Inferior parietal cortex (tissue), 1 donor: ENCODE data around the gene XXYLT1.
"Not testable (repeated sequence)": the region's sequence is repeated elsewhere in the genome, so short reads cannot be mapped to it uniquely, and the experiment has no call there.

Experiments
- DNase-seq: peaks from one replicate; pipeline ENCODE4 v3.0.0-alpha.2; 2016; ENCODE audit errors: extremely low spot score

The XXYLT1 gene

DNA sequence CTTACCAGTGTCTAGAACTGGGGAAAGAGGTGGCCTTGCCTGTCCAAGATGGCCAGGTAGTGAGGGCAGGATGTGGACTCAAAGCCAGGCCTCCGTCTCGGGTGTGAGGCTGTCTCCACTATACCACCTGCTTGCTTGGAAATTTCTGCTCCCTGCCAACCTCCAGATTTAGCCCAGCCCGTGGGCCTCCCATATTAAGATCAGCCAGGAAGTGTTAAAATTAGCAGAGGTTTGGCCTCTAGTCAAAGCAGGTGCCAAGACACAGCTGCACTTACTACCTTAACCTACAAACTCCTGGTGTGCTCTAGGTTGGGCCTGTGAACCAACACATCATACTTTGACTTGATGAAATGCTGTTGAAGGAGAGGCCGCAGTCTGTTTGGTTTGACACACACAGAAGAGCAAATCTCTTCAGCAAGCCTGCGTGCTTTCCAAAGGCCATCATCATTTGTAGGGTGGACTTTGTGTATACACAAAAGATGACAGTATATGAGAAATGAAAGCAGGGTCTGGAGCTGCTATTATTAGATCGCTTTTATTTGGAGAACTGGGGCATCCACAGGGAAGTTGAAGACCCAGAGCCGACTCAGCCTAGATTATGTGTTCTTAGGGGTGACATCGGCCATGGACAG is 206.5 kb downstream of the XXYLT1 start:
- DNase-seq, result no peak

DNA sequence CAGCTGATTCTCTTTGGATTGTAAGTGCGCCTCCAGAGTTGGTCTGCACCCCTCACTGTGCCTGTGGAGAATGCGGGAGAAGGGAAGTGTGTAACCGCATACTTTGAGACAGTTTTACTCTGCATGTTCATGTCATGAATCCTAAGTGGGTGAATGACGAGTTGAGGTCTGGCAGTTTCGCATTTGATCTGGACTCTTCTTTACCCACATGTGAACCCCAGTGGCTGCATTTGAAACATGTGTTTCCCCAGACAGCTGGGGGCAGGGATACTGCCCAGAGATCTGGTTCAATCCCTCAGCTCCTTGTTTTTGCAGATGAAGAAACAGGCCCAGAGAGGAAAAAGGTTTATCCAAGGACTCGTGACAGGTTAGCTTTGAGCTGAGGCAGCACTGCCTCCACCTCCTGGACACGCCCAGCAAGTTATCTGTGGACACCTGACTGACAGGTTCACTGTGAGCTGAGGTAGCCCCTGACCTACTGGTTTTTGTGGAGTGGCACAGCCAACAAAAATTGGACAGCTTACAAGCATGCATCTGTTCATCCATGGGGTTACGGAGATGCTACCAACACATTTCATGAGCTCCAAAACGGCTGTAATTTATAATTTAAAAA is 207.3 kb downstream of the XXYLT1 start:
- no peak for DNase-seq

DNA sequence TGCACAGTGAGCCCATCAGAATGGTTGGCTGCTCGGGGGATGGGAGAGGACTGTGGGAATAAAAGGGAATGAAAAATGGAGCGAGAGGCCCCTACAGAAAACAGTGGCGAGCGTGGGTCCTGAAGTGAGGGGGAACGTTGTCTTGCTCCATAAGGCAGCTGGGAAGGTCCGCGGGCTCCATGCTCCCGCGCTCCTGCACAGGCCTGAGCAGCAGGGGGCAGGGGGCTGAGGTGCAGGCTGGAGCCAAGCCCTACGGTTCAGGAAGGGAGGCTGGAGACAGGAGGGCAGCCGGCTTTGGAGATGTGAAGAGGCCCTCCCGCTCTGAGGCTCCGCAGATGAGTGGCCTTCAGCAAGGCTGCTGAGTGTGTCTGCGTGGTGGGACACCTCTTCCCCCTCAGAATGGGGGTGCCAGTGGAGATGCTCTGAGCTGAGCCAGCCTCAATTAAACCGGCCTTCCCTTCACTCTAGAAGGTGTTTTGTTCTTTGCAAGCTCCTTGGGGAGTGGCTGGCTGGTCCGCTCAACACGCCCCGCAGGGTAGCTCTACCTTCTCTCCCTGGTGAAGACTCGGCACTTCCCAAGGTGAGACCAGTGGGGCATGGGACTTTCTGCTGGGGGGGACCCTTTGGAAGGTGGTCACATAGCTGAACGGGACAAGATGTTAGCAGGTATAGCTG is 208.0 kb downstream of the XXYLT1 start:
- DNase-seq, result no peak

DNA sequence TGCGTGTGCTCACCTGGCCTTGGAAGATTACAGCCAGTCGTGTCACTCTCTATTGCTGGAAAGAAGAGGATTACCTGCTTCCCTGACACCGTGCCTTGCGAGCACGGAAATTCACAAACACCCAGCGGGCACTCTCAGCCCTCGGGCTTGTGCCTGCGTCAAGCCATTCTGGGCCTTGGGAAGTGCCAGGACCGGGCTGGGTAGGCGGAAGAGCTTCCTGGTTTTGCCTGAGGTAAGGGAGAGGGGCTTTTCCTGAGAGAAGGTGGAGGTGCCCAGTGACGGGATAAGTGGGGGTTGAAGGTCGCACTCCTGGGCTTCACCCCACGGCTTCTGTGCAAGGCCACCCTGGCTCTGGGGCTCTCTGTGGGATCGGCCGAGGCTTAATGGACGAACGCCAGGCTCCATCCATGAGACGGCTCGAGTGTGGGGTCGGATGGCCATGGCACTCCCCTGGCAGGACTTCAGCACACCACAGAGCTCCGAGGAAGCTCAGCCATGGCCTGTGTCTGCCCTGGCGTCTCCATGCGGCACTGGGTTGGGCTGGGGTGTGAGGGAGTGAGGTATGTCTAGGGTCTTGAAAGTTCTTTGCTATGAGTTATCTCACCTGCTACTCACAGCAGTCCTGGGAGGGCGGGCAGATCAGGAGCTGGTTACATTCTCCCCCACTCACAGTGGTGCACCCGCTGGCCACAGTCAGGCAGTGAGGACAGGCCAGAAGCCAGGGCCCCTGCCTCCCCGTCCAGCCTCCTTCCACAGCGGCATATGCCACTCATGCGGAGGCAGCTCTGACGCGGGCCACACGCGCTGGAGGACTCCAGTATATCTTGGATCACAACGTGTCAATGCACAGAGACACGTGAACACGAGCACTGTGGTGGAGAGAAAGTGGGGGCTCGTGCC is 209.0 kb downstream of the XXYLT1 start:
- DNase-seq, result no peak

DNA sequence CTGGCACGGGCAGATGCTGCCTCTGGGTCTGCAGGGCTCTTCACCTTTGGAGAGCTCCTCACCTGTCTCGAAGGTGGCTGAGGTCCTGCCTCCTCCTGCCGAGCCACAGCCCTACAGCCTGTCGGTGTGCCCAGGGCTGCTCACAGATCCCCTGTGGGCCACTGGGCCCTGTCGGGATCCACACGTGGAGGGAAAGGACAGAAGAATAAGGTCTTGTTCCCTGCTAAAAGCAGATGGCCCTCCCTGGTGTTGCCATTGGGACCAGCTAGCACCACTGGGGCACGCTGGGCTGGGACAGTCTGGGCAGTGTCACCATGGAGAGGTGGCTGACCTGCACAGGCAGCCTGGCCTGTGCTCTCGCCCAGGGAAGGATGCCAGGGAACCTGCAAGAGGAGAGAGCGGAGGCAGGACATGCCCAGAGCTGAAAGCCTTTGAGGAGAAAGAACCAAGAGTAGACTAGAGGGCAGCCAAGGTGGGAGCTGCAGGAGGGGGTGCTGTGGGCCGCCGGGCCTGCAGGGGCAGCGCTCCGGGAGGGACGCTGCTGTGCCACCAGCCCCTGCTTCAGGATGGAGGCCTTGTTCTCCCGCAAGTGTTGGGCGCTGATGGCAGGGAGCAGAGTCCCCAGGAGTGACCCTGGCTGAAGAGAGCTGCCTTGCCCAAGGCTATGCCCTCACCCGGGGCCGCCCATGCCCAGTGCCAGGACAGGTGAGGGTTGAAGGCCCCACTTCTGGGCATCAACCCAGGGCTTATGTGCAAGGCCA is 210.2 kb downstream of the XXYLT1 start:
- DNase-seq, result no peak

DNA sequence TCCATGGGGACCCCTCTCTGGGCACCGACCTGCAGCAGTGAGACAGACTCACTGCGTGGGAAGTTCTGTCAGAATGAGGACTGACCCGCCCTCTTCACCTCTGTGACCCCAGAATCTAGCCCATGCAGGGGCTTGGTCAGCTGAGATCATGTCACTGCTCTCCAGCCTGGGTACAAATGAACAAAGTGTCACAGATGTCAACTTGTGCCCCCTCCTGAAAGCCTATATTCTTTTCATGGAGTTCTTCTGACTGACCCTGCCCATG is 210.8 kb downstream of the XXYLT1 start:
- DNase-seq, result no peak

DNA sequence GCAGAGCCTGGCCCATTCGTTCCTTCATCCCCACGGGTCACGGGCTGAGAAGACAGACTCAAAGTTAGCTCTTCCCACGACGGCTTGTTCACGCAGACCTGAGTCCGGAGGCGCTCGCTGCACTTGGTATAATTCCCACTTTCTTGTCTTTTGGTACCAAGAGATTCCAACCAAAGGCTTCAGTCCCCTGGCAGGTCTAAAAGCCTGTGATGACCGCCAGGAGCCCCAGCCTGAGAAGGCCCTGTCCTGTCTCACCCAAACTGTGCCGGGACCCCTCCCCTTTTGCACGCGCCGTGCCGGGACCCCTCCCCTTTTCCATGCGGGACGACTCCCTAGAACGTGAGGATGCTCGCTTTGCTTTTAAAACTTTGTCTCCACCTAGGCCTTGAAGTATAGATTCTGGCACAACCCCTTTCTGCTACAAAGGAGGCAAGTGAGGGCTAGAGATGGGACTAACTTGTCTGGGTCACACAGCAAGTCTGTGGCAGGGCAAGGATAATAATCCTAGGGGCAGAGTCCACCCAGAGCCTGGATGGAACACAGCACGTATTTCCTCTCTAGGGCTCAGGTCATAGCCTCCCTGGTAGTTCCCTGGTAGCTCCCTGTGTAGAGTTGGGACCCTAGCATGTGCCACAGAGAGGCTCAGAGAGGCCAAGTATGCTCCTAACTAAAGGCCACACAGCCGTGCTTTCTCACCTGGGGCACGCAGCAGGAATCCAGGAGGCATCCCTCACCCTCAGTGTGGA is 211.3 kb downstream of the XXYLT1 start:
- DNase-seq, result no peak

DNA sequence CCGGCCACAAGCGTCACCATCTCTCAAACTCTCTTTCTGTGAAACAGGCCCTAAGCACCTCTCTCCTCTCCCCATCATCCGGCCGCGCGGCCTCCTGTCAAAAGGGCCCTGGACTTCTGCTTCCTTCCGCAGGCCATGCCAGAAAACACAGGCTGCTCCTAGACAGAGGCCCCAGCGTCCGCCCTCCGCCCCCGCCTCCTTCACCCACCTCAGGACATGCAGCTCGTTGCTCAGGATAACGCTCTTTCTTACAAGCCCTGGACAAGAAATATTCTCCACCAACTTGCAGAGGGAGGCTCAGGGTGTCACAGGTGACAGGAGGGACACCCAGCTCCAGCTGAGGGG is 212.0 kb downstream of the XXYLT1 start:
- DNase-seq, result no peak

DNA sequence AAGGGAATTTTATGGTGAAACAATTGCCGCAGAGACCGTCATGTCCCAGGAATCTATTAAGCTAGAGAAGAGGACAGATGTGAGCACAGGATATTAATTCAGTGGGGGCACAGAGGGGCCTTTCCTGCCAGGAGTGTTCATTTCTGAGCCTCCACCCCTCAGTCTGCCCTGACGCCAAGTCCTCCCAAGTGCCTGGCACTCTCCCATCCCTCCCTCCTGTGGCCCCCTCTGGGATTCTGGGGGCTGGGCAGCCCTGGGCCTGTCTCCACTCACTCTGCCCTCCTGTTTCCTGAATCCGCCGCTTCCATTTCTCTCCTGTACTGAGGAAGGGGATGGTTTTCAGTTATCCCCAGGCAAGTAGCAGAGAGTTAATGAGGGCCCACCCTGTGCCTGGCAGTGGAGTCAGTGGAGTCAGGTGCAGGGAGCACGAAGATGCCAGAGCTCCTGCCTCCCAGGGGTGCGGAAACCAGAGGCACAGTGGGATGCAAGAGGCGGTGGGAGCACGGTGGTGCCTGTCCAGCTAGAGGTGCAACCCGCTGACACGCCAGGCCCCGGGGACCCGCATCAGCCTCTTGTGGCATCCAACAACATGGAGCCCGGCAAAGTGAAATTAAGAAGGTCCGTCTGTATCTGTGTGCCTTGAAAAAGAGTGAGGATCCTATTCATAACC is 212.5 kb downstream of the XXYLT1 start:
- DNase-seq, result no peak

DNA sequence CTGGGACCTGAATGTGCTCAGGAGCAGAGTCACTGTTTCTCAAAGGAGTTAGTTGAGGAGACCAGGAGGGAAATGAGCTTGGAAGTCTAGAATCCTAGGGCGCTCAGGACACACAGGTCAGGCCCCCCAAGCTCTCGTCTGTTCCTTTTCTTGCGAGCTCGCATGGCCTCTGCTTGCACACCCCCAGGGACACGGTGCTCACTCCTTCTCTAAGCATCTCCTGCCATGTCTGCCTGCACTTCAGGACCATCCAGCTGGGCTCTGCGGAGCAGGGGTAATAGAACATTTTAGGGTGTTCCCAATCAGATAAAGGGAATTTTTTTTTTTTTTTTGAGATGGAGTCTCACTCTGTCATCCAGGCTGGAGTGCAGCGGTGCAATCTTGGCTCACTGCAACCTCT is 213.2 kb downstream of the XXYLT1 start:
- DNase-seq, result no peak

DNA sequence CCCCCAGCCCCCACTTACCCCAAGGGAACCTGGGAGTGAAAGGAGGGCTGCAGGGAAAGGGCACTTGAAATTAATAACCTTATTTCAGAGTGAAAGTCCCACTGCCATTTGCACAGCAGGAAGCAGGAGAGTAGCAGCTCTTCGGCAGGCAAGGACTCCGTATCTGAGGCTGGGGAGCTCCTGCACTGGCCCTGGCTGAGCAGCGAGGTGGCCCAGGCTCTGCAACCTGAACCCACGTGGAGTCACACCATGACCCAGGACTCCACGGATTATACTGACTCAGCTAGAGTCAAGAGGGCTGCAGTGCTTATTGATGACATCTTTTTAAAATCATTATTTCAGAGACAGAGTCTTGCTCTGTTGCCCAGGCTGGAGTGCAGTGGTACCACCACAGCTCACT is 214.5 kb downstream of the XXYLT1 start:
- DNase-seq, result no peak

DNA sequence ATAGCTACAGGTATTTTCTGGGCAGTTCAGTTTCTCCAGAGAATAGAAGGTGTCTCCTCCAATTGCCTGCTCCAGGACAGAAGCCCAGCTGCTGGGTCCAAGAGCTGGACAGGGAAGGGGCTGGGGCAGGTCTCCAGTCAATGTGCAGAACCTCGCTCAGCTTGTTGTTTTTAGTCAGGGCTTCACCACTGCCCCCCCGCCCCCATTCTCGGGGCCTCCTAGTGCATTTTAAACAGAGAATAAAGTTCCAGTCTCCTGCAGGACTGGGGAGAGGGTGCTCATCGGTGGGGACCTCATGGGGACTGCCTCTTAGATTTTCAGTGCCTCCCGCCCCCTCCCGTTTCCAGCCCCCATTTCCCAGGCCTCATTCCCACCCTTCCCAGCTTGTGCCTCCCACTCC is 216.6 kb downstream of the XXYLT1 start:
- no peak for DNase-seq

DNA sequence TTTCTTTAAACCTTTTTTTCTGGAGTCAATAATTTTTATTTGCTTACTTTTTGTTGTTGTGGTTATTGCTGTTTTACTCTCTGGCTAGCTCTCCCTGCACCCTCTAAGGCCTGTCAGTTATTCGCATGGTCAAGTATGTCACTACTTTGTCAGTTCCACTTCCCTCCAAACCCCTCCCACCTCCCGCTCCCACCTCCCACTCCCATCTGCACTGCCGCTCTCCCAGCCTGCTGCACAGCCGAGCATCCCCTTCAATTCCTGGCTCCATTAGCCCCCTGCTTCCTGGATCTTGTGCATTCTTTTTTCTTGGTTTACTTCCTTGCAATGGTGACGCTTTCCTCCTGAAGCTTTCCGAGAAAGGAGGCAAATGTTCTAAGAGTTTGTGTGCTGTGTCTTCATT is 218.0 kb downstream of the XXYLT1 start:
- DNase-seq, result no peak

DNA sequence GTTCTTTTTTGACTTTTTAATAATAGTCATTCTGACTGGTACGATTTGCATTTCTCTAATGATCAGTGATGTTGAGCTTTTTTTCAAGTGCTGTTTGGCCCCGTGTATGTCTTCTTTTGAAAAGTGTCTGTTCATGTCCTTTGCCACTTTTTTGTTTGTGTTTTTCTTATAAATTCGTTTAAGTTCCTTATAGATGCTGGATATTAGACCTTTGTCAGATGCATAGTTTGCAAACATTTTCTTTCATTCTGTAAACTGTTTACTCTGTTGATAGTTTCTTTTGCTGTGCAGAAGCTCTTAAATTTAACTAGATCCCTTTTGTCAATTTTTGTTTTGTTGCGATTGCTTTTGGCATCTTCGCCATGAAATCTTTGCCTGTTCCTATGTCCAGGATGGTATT is 220.7 kb downstream of the XXYLT1 start:
- DNase-seq, result not testable (repeated sequence)

DNA sequence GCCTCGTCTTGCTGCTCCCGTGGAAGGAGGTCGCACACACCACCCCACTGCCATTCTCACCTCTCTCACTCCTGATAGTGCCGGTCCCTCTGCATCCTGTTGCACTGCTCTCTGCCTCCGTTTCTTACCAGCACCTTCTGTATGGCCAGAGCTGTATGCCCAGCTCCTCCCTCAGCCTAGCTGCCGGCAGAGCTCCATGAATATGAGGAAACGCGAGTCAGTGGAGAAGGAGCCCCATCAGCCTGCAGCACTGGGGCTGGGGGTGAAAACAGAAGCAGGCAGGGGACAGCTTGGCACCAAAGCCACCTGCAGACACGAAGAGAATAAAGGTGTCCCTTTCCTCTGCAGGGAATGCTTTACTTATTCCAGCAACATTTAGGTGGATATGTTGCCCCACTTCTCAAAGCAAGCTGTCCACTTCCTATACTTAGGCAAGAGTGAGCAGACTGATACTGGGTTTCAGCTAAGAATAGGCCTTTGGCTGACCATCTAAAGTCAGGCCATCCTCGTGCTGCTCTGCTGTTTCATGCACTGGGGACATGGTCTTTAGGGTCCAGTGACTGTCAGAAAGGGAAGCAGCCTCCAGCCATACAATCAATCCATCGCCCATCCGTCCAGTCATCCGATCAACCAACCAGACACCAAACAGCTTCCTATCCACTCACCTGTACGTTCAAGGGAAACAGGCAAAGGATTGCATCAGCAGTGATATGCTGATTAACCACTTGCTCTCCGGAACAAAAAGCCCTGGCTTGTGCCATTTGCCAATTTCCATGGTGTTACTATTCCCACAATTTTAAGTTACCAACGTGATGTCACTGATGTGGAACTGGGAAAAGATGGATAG is 222.7 kb downstream of the XXYLT1 start:
- DNase-seq, result no peak

DNA sequence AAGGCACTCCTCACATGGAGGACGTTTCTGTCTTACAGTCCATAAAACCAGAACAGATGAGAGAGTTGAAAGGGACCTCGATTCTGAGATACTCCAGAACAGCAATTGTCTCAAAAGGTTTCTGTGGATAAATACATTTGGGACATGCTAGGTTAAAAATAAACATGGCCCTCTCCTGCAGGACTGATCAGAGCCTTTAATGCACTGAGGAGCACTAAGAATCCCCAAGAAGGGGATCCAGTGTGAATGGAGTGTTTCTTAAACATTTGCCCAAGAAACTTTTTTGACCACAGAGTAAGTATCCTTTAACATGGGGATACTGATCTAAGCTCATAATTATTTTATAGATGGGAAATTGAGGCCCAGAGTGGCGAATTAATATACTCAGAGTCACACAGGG is 223.4 kb downstream of the XXYLT1 start:
- no peak for DNase-seq

DNA sequence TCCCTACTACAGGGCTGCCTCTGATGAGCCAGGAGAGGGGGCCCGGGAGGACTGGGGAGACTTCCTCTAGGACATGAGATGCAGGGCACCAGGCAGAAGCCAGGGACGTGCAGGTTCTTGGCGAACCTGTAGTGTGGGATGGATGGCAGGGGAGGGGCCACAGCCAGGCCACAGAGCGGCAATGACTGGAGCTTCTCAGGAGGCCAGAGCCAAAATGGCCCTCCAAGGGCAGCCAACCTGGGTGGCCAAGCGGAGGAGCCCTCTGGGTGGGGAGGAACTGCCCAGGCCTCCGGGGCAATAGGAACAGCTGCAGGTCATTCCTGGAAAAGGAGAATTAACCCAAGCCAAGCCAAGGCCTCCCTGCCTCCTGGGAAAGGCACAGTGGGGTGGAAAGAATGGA is 224.5 kb downstream of the XXYLT1 start:
- no peak for DNase-seq

DNA sequence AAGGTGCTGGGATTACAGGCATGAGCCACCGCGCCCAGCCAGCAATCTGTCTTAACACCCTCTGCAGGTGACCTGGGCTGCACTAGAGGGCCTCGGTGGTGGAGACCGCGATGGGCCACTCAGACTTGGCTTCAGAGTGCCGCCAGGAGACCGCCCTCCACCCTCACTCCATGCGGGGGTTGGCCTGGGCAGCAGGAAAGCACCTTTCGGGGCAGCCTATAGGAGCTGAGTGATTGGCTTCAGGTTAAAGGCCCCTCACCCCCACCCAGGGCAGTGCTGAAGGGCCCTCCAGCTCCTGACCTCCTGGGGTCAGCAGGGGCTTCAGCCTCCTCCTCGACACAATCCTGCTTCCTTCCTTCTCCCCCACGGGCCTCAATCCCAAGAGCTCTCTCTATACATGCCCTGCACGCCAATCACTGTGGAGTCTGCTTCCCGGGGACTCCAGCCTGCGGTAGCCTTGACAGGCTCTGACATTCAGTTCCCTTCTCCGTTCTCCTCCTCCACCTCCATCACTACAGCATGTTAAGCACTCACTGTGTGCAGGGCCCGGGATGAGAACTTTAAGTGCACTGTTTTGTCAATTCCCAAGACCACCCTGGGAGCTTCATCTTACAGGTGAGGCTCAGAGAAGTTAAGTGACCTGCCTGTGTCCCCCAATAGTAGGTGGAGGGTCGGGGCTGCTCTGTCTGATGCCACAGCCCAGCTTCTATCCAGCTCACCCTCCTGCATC is 225.3 kb downstream of the XXYLT1 start:
- no peak for DNase-seq

DNA sequence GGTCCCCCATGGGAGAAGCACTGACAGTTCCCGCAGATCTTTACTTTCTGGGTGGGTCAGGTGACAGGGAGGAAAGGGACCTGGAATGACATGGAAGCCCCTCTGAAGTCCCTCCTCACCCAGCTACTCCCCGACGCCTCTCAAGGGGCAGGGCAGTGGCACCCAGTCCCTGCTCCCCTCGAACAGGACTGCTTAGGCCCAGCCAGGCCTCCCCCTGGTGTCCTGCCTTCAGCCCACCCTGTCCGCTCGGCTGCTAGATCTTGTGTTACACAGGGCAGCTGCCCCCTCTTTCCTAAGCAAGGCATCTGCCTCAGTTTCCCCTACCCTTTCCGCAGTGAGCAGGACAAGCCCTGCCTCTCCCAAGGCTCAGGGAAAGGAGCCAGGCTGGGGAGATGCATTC is 226.5 kb downstream of the XXYLT1 start:
- DNase-seq, result no peak
